HG03159 (cell line): Measurements from ENCODE around the gene AZU1.

ENCODE experiments used
- ATAC-seq: cut with Tn5 transposase; IDR thresholded peaks from one replicate; pipeline ENCODE4 v1.9.1; 2021; ENCODE audit warnings: mild to moderate bottlenecking, moderate library complexity; ENCODE audit not compliant: unreplicated experiment

The AZU1 gene, protein sequence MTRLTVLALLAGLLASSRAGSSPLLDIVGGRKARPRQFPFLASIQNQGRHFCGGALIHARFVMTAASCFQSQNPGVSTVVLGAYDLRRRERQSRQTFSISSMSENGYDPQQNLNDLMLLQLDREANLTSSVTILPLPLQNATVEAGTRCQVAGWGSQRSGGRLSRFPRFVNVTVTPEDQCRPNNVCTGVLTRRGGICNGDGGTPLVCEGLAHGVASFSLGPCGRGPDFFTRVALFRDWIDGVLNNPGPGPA

GRCh38 chr19:827710-828321, at the start of gene AZU1:
AZU1 (plus strand) TSS chr19:827837; CDS start chr19:827847, 10 bp downstream.
- ATAC-seq, result no peak

DNA sequence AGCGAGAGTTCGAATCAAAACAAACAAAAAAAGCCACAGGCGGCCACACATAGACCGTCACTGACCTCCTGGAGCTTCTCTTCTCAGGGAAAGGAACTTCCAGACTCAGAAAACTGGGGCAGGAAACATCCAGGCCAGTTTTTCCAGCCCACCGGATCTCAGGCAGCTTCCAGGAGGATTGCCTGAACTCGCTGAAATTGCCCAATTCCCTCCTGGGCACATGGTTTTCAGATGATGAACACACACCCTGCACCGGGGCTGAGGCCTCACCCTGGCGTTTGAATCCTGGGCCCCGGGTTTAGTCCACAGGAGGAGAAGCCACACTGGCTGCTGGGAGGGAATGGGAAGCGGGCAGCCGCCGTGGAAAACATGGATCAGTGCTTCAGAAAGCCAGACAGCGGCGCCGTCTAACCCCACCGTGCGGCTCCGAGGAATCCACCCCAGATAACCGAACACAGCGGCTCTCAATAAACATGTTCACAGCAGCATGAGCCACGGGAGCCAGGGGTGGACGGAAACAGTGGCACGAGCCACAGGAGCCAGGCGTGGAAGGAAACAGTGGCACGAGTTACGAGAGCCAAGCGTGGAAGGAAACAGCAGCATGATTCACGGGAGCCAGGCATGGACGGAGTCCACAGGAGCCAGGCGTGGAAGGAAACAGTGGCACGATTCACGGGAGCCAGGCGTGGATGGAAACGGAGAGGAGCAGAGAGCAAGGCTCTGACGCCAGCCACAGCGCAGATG, 48.6 kb upstream of the AZU1 start:
- no peak for ATAC-seq

- no peak for ATAC-seq
Measured at GRCh38 chr19:780935-781334, 46.7 kb upstream of the AZU1 start.

DNA sequence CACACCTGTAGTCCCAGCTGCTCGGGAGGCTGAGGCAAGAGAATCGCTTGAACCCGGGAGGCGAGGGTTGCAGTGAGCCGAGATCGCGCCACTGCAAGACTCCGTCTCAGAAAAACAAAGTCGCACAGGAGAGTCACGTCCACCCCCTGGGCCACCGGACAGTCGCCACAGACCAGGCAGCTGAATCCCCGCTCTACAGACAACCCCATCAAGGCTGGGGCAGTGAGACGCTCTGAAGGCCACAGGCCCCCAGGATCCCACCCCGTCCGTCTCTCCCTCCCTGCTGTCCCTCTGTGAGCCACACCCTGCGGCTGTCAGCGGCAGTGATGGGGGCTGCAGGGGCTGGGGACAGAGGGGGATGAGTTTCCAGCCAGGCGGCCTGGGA, 45.8 kb upstream of the AZU1 start:
- no peak for ATAC-seq

GRCh38 chr19:782185-782877, 45.3 kb upstream of the AZU1 start:
- no peak for ATAC-seq

GRCh38 chr19:782878-783668, 44.6 kb upstream of the AZU1 start:
- no peak for ATAC-seq

- ATAC-seq, result no peak
Measured at GRCh38 chr19:784541-784940, 43.1 kb upstream of the AZU1 start.

DNA sequence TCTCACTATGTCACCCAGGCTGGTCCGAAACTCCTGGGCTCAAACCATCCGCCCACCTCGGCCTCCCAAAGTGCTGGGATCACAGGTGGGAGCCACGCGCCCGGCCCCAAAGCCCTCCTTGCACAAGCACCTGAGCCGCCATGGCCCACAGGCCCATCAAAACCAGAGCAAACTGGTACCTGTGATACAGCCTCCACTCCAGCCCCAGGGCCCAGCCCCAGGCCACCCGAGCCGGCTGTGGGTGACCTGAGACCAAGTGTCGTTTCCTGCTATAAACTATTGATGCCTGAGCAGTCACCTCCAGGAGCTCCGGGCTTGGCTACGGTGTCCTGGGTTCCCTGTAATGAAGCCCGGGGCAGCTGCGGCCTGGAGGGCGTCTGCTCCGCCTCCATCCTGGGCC, 40.1 kb upstream of the AZU1 start:
- ATAC-seq, result no peak

- no peak for ATAC-seq
Measured at GRCh38 chr19:788686-788982, 39.0 kb upstream of the AZU1 start.

DNA sequence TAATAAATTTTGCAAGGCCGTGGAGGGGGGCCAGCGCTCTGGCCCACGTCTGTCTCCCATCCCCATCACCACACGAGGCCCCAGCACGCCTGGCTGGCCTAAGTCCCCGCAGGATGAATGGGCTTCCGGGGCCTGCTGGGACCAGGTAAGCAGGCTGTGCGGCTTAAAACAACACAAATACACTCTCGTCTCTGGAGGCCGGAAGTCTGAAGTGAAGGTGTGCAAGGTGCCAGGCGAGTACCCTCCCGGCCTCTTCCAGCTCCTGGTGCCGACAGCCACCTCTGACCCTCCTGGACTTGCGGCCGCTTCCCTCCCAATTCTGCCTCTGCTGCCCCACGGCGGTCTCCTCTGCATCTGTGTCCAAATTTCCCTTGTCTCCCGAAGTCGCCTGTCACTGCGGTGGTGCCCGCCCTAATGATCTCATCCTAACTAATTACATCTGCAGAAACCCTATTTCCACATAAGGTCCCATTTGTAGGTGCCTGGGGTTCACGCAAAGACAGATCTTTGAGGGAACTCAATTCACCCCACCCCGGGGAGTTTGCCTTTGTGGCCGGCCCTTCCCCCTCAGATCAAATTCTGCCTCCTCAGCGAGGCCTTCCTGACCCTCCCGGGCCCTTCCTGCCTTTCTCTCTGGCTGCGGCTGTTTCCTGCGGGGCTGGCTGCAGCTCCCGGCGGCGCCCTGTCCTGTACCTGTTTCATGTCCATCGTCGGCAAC, 38.5 kb upstream of the AZU1 start:
- ATAC-seq, result no peak

DNA sequence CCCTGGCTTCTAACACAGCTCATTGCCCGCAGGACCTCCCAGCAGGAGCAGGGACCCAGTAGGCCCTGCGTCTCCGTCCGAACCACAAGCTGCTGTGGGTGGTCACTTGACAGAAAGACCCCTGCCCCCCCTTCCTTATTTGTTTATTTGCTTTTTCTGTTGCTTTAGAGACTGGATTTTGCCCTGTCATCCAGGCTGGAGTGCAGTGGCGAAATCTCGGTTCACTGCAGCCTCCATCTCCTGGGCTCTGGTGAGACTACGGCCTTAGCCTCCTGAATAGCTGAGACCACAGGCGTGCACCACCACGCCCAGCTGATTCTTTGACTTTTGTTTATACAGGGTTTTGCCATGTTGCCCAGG, 38.0 kb upstream of the AZU1 start:
- no peak for ATAC-seq

DNA sequence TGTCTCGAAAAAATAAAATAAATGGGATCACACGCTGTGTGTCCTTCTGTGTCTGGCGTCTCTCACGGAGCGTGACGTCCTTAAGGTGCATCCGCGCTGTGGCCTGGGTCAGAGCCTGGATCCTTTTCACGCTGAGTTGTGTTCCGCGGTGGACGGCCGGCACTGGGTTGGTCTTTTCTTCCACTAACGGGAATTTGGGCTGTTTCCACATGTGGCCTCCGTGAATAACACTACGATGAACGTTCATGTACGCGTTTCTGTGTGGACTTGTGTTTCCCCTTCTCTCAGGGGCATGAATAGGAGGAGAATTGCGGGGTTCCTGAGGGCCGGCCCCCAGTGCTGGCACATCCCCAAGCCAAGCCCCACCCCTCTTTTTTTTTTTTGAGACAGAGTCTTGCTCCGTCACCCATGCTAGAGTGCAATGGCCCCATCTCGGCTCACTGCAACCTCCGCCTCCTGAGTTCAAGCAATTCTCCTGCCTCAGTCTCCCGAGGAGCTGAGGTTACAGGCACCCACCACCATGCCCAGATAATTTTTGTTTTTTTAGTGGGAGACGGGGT, 36.5 kb upstream of the AZU1 start:
- ATAC-seq, result no peak

- ATAC-seq, result no peak
Measured at GRCh38 chr19:791567-792305, 35.9 kb upstream of the AZU1 start.

DNA sequence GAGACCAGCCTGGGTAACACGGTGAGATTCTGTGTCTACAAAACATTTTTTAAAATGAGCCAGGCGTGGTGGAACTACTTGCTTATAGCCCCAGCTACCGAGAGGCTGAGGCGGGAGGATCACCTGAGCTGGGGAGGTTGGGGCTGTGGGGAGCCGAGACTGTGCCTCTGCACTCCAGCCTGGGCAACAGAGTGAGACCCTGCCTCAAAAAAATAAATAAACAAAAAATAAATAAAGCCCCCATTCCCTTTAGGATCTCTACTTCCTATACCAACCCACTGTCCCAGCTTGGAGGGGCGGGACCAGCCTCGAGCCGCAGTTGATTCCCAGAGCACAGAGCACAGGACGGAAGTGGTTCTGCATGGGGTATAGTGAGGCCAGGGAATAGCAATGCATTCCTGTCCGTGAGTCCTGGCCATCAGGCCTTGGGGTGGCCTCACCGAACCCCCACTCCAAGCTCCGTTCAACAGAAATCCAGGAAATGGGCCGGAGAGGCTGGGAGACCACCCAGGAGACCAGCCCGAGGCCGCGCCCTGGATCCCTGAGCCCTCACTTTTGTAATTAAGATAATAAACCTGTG, 35.2 kb upstream of the AZU1 start:
- no peak for ATAC-seq

DNA sequence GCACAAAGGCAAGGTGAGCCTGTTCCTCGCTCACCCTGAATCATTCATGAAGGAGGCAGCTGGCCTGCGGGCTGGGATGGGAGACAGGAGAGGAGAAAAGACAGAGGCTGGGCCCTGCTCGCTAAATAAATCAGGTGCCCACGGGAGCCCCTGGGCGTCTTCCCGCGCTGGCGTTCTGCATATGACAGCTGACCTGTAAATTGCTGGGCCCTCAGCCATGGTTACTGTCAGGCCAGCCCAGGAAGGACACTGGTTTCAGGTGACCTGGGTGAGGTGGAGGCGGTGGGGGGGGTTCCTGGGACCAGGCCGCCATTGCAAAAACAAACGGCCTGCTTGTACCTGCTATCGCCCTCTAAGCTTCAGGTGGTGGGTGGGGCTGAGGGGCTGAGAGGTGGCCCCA, 33.8 kb upstream of the AZU1 start:
- ATAC-seq, result no peak

- no peak for ATAC-seq
Measured at GRCh38 chr19:795073-795611, 32.5 kb upstream of the AZU1 start.

- ATAC-seq, result no peak
Measured at GRCh38 chr19:795691-796581, 31.7 kb upstream of the AZU1 start.
